GM12872 (cell line): ENCODE measurements around the gene MANBA.

Experiments used
- CTCF ChIP-seq: IDR thresholded peaks from 3 replicates; pipeline ENCODE4 v1.5.1; 2011; ENCODE audit warnings: low read depth, mild to moderate bottlenecking, low read length, moderate library complexity; ENCODE audit not compliant: insufficient read depth

Gene MANBA

GRCh38 chr4:102620697-102621497 lies 139.9 kb downstream of the MANBA start:
- TF ChIP-seq CTCF, result peak; percentile 52; the same call in 2 of the 3 replicates

GRCh38 chr4:102616636-102617035 lies 144.1 kb downstream of the MANBA start:
- no peak for TF ChIP-seq CTCF

GRCh38 chr4:102614801-102615200 lies 146.0 kb downstream of the MANBA start:
- TF ChIP-seq CTCF, result no peak

GRCh38 chr4:102612824-102613366 lies 147.9 kb downstream of the MANBA start:
- no peak for TF ChIP-seq CTCF

GRCh38 chr4:102612210-102612609 lies 148.6 kb downstream of the MANBA start:
- TF ChIP-seq CTCF, result no peak

- TF ChIP-seq CTCF, result no peak
Measured at GRCh38 chr4:102610476-102610875, 150.3 kb downstream of the MANBA start.

- TF ChIP-seq CTCF, result peak; percentile 38; the same call in 2 of the 3 replicates
Measured at GRCh38 chr4:102610007-102610406, 150.8 kb downstream of the MANBA start.
